ENCODE results near the gene TP53AIP1. TPM values are rescaled to one million over a fixed set of nuclear protein-coding genes. Genes with fewer than 3 reads are reported as not detected.

TP53AIP1 gene
- total RNA-seq, 1 experiment from 2014 or later = not detected

DNA sequence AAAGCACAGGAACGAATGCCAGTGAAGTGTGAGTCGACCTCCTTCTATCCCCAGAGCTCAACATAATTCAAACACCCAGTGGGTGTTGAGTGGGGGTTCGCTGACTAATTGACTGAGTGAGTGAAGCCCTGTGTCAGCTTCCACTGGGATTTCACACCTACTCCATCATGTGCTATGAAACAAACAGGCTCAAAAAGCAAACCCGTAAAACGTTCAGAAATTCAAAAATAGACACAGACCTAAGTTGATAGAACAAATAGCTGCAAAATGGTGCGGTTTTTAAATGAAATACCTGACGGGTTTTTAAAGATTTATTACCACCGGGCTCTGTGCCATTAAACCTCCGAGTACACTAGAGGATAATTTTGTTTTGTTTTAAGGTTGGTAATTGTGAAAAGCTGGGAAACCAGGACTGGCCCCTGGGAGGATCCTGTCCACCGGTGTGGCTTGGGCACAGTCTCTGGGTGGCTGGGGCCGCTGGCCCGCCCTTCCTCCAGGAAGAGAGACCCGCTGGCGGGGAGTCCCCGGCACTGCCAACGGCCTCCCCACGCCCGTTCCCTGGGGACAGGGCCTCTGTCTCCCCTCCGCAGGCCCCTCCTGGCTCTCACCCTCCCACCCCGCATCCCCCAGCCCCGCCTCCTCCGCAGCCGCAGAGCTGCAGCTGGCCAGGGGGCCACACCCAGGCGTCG is 37.9 kb downstream of the TP53AIP1 start:
- no peaks in the 10 kb centered on the region for H3K79me1 ChIP-seq (ENCODE audit: insufficient read depth, low read depth, low read length, poor library complexity, severe bottlenecking)
- peaks cover 60% of the 10 kb centered on the region for H3K27me3 ChIP-seq (ENCODE audit: insufficient read depth, low read length)
- H3K14ac ChIP-seq (ENCODE audit: insufficient read depth, low read length) = no peak overlapping the region
- H4K8ac ChIP-seq (replicated peaks; ENCODE audit: insufficient read length, low read depth, low read length) = no peak overlapping the region
- H2AFZ ChIP-seq (ENCODE audit: low read length) = no peak overlapping the region
- no peak overlapping the region for H2AK5ac ChIP-seq (ENCODE audit: insufficient read length, low read length)
- no peaks in the 10 kb centered on the region for H3K79me2 ChIP-seq (ENCODE audit: insufficient read depth, low read length)
- H2BK15ac ChIP-seq (ENCODE audit: low read depth, low read length) = no peak overlapping the region
- no peak overlapping the region for H4K91ac ChIP-seq (ENCODE audit: insufficient read length, low read depth, low read length)
- H3K4ac ChIP-seq (ENCODE audit: low read depth, low read length) = no peak overlapping the region
- peak overlapping the region; percentile 70 for H3K4me2 ChIP-seq (ENCODE audit: insufficient read depth, insufficient read length, low read length)
- Mint-ChIP-seq H3K36me3 (ENCODE audit: insufficient read depth in 1 of 3, low read depth in 3 of 3) (no peaks in the 10 kb centered on the region), H3K4me3 (peak overlapping the region; percentile 71 to 82), H3K9me3 (peaks cover 0 to 3% of the 10 kb centered on the region in 2 experiments; a peak in 3 of 5 replicates), H3K27me3 (ENCODE audit: low read depth) (peaks cover 97% of the 10 kb centered on the region), H3K4me1 (peaks cover 34 to 45% of the 10 kb centered on the region in 2 experiments), H3K27ac (no peak overlapping the region)
- H2BK12ac ChIP-seq (ENCODE audit: insufficient read length, low read depth, low read length) = no peak overlapping the region
- H4K5ac ChIP-seq (ENCODE audit: insufficient read length, low read depth, low read length) = no peak overlapping the region
- H3T11ph ChIP-seq (ENCODE audit: low read length) = no peak overlapping the region
- H2BK120ac ChIP-seq (ENCODE audit: low read depth, low read length, poor library complexity, severe bottlenecking) = no peak overlapping the region
- WGBS (ENCODE audit: extremely low coverage, insufficient read length, low lambda C conversion rate) = no CpG with 5 or more reads among the region's 25 CpGs
- H3K56ac ChIP-seq (ENCODE audit: insufficient read length, low read depth, low read length) = no peak overlapping the region
- H3K4me1 ChIP-seq (ENCODE audit: insufficient read depth, low read length) = peaks cover 2% of the 10 kb centered on the region; the same call in 1 of the 2 replicates
- no peak overlapping the region for H2BK20ac ChIP-seq (ENCODE audit: low read depth, low read length, poor library complexity, severe bottlenecking)
- H3K9ac ChIP-seq (ENCODE audit: extremely low read depth, insufficient read length, low read length) = no peak overlapping the region
- no peak overlapping the region for H2BK5ac ChIP-seq (ENCODE audit: insufficient read length, low read length)
- TF ChIP-seq, protein P1, sequence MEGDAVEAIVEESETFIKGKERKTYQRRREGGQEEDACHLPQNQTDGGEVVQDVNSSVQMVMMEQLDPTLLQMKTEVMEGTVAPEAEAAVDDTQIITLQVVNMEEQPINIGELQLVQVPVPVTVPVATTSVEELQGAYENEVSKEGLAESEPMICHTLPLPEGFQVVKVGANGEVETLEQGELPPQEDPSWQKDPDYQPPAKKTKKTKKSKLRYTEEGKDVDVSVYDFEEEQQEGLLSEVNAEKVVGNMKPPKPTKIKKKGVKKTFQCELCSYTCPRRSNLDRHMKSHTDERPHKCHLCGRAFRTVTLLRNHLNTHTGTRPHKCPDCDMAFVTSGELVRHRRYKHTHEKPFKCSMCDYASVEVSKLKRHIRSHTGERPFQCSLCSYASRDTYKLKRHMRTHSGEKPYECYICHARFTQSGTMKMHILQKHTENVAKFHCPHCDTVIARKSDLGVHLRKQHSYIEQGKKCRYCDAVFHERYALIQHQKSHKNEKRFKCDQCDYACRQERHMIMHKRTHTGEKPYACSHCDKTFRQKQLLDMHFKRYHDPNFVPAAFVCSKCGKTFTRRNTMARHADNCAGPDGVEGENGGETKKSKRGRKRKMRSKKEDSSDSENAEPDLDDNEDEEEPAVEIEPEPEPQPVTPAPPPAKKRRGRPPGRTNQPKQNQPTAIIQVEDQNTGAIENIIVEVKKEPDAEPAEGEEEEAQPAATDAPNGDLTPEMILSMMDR (conservative IDR thresholded peaks at IDR 0.05) = no peak
- no peak overlapping the region for H3K18ac ChIP-seq (ENCODE audit: insufficient read length, low read depth, low read length)
- H3K27ac ChIP-seq (ENCODE audit: insufficient read length, low read depth, low read length) = no peak overlapping the region
- H3K23me2 ChIP-seq (ENCODE audit: insufficient read length, low read depth, low read length, poor library complexity, severe bottlenecking) = peaks cover 12% of the 10 kb centered on the region
- no peaks in the 10 kb centered on the region for H3K9me3 ChIP-seq (ENCODE audit: control insufficient read depth, low read depth, low read length)
- H3K23ac ChIP-seq (ENCODE audit: insufficient read length, low read depth, low read length) = no peak overlapping the region
- peak; percentile 57 for DNase-seq
- H4K20me1 ChIP-seq (ENCODE audit: control insufficient read depth, insufficient read depth, insufficient read length) = peaks cover 4% of the 10 kb centered on the region
